NK-92 treated with Interleukin-12 subunit alpha and Interleukin-12 subunit beta, amount 100 ng/mL, for 24 hours (cell line): ENCODE results near the gene ZMYND8.
"Not testable (repeated sequence)": the region's sequence is repeated elsewhere in the genome, so short reads cannot be mapped to it uniquely, and the experiment has no call there.

Experiments used
- DNase-seq: peaks from one replicate; lab custom pipeline; 2025; lab: John Stamatoyannopoulos, UW

The ZMYND8 gene

GRCh38 chr20:47356526-47357295 lies at the start of gene ZMYND8:
Gene ZMYND8 (minus strand): TSS chr20:47356699. CDS start chr20:47356670, 29 bp downstream.
- DNase-seq = peak; percentile 70

GRCh38 chr20:47405775-47406325 lies 49.4 kb upstream of the ZMYND8 start:
- no peak for DNase-seq

- DNase-seq = no peak
These were observed 44.2 kb upstream of the ZMYND8 start for GRCh38 chr20:47400685-47401084.

GRCh38 chr20:47397652-47398301 lies 41.3 kb upstream of the ZMYND8 start:
- no peak for DNase-seq

- no peak for DNase-seq
These were observed 40.4 kb upstream of the ZMYND8 start for GRCh38 chr20:47396762-47397476.

- DNase-seq = not testable (repeated sequence)
These were observed 37.5 kb upstream of the ZMYND8 start for GRCh38 chr20:47393796-47394514.

GRCh38 chr20:47392721-47393073 lies 36.2 kb upstream of the ZMYND8 start:
- no peak for DNase-seq

- DNase-seq = no peak
These were observed 35.7 kb upstream of the ZMYND8 start for GRCh38 chr20:47392015-47392720.

- DNase-seq = no peak
These were observed 34.9 kb upstream of the ZMYND8 start for GRCh38 chr20:47391276-47392010.

- DNase-seq = no peak
These were observed 33.4 kb upstream of the ZMYND8 start for GRCh38 chr20:47389867-47390347.

- not testable (repeated sequence) for DNase-seq
These were observed 29.5 kb upstream of the ZMYND8 start for GRCh38 chr20:47385968-47386367.

- no peak for DNase-seq
These were observed 26.4 kb upstream of the ZMYND8 start for GRCh38 chr20:47382746-47383415.

- no peak for DNase-seq
These were observed 24.0 kb upstream of the ZMYND8 start for GRCh38 chr20:47380481-47380880.

GRCh38 chr20:47379433-47380150 lies 23.1 kb upstream of the ZMYND8 start:
- no peak for DNase-seq

GRCh38 chr20:47377122-47377722 lies 20.7 kb upstream of the ZMYND8 start:
- no peak for DNase-seq

GRCh38 chr20:47376096-47376643 lies 19.7 kb upstream of the ZMYND8 start:
- not testable (repeated sequence) for DNase-seq

- DNase-seq = not testable (repeated sequence)
These were observed 17.6 kb upstream of the ZMYND8 start for GRCh38 chr20:47374121-47374520.

- DNase-seq = no peak
These were observed 16.8 kb upstream of the ZMYND8 start for GRCh38 chr20:47373206-47373733.
